HG03354 (cell line): ENCODE data around the gene DRAXIN.

ENCODE experiments used
- ATAC-seq: cut with Tn5 transposase; IDR thresholded peaks from one replicate; pipeline ENCODE4 v1.9.1; 2021; ENCODE audit warnings: mild to moderate bottlenecking; ENCODE audit not compliant: unreplicated experiment, poor library complexity, severe bottlenecking

Gene DRAXIN

DNA sequence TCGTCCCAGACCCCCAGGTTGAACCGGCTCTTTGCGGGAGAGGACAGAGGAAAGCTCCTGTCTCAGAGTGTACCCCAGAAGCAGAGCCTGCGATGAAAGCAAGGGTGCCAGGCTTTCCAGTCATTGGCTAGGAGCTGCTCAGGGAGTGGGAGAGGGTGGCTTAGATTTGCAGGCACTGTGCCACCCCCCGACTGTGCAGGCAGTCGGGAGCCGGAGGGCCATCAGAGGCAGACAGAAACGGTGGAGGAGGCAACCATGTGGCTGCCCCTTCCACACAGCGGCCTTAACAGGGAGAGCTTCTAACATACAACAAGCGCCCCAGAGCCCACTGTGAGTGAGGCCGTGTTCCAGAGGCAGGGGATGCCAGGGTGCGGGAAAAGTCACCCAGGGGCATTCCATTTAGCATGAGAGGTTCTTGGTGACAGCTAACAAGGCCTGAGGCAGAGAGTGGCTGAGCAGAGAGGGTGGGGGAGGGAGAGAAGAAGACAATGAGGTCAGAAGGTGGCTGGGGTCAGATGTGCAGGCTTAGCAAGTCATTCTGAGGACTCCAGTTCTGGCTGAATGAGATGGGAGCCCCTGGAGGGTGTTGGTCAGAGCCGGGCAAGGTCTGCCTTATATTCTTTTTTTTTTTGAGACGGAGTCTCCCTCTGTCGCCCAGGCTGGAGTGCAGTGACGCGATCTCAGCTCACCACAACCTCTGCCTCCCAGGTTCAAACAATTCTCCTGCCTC is 61.0 kb downstream of the DRAXIN start:
- ATAC-seq, result no peak

DNA sequence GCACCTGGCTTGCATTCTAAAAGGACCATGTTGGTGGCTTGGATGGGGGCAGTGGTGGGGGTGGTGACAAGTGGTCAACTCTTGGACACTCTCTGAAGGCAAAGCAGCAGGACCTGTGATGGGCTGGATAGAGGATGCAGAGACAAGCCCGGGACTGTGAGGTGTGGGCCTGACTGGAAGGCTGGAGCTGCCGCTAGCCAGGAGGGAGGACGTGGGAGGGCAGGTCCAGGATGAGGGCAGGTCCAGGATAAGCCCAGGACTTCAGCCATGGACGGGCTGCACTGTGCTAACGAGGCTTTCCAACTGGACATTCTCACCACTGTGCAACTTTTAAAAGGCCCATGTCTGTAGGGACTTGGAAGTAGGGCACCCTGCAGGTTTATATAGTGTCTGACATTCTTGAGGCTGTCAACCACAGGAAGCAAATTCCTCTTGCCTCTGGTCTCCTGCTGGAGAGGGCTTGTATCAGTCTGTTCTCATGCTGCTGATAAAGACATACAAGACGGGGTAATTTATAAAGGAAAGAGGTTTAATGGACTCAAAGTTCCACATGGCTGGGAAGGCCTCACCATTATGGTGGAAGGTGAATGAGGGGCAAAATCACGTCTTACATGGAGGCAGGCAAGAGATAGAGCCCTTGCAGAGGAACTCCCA is 62.2 kb downstream of the DRAXIN start:
- ATAC-seq, result no peak

DNA sequence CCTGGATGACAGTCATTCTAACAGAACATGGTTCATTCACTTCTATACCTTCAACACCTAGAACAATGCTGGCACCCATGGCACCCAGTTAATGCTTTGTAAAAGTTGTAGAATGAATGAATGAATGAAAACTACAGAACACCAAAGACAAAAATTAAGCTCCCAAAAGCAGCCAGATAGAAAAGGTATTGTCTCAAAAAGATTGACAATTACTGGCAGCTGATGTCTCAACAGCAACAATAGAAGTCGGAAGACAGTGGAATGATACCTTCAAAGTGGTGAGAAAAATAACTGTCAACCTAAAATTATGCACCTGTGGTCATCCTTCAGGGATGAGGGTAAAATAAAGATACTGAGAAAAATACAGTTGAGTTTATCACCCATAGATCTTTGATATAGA is 65.5 kb downstream of the DRAXIN start:
- no peak for ATAC-seq

GRCh38 chr1:11759791-11760190 is 68.3 kb downstream of the DRAXIN start:
- ATAC-seq, result no peak

GRCh38 chr1:11761285-11761684 is 69.8 kb downstream of the DRAXIN start:
- ATAC-seq, result no peak

- no peak for ATAC-seq
These were observed 70.5 kb downstream of the DRAXIN start, which contains the start of gene C1orf167 for GRCh38 chr1:11761988-11762406. Gene C1orf167 (plus strand): TSS chr1:11762193. CDS start chr1:11764401, 2,208 bp downstream.

GRCh38 chr1:11764115-11764514 is 72.6 kb downstream of the DRAXIN start:
- no peak for ATAC-seq

DNA sequence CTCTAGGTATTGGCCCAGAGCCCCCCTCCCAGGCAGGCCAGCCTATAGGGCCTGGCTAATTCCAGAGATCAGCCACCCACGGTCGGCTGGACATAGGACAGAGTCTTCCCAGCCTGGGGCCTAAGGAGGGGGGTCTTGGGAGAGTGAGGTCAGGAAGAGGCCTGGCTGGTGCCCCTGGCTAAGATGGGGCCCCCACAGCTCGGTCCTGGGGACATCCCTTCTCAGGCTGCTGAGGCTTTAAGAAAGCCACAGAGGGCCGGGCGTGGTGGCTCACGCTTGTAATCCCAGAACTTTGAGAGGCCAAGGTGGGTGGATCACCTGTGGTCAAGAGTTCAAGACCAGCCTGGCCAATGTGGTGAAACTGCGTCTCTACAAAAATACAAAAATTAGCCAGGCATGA is 73.0 kb downstream of the DRAXIN start:
- ATAC-seq, result no peak

DNA sequence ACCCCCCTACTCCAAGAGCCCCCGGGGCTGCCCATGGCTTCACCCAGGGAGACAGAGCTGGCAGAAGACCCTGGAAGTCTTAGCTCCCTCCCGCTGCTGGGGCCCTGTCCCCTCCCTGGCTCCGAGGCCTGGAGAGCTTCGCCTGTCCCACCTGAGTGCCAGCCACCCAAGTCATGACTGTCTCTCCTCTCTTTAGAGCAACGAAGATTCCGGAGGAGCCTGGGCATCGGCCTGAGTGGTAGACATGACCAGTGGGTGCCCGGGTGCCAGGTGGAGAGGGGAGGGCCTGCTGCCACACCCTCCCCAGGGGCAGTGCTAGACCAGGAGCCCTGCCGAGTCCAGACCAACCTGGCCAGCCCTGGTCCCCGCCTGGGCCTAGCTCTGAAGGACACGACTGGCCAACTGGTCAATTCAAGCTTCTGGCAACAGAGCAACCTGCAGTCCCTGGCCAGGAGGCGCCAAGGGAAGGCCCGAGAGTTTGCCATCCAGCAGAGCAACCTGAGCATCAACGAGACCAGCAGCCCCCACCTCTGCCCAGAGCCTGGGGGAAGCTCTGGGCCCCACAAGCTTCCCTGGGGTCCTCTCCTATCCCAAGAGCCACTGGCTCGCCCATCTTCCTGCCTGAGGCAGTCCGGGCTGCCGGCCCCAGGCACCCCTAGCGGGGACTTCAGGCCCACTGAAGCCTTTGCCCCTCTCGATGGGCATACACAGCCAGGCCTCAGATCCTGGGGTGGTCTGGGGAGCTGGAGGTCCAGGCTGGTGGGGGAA is 74.3 kb downstream of the DRAXIN start:
- ATAC-seq, result no peak

DNA sequence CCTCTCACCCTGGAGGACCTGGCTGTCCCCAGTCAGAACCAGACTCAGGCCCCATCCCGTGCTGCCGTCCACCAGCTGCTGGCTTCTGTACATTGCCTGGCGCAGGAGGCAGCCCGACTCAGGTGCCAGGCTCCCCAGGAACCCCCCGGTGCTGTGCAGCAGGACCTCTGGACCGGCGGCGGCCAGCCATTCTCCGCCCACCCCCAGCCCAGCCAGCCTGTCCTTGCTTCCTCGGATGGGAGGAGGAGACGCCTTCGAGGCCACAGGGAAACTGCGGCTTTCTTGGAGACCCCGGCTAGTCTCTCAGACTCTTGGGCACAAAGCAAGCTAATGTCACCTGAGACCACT is 74.9 kb downstream of the DRAXIN start:
- no peak for ATAC-seq

- ATAC-seq, result no peak
These were observed 76.6 kb downstream of the DRAXIN start for GRCh38 chr1:11767922-11768704.

DNA sequence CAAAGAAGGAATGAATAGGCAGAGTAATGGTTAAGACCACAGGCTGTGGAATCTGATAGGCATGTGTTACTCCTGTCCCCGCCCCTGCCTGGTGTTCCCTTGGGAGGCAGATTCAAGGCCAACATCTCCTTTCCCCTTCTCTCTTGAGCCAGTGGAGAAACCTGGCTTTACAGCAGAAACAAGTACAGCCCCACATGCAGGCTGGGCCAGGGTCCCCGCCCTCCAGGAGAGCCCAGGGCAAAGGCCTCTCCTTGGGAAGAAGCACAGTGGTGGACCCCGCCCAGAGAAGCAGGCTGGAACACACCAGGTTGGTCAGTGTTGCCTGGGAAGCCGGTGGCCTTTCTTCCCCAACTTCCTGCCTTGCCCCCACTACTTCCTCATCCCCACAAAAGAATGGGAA is 77.3 kb downstream of the DRAXIN start:
- ATAC-seq, result no peak

- no peak for ATAC-seq
These were observed 77.8 kb downstream of the DRAXIN start for GRCh38 chr1:11769274-11769673.

DNA sequence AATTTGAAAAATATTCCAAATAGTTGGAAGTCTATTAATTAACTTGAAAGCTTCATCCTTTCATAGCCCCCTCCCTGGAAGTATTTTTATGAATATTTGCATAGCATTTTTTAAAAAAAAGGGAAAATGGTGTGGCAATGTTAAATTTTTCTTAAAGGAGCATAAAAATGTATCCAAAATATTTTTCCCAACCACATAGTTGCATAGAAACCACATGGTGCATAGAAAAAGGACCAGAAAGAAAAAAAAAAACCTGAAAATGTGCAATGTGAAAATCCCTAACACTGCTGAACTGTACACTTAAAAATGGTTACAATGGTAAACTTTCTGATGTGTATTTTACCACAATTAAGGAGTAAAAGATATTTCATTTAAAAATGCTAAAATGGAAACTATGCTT is 78.5 kb downstream of the DRAXIN start:
- ATAC-seq, result no peak

GRCh38 chr1:11771481-11772043 is 80.1 kb downstream of the DRAXIN start:
- no peak for ATAC-seq

GRCh38 chr1:11772458-11772857 is 80.9 kb downstream of the DRAXIN start:
- no peak for ATAC-seq

- ATAC-seq, result no peak
These were observed 83.2 kb downstream of the DRAXIN start for GRCh38 chr1:11774753-11775152.
